GM21528 (cell line): Measurements from ENCODE around the gene CDV3.

Source experiments
- ATAC-seq: cut with Tn5 transposase; IDR thresholded peaks from one replicate; pipeline ENCODE4 v1.9.1; 2021; ENCODE audit warnings: mild to moderate bottlenecking, moderate library complexity; ENCODE audit not compliant: unreplicated experiment, low FRiP score

The CDV3 gene

GRCh38 chr3:133599280-133599679, 25.8 kb downstream of the CDV3 start:
- ATAC-seq, result no peak

DNA sequence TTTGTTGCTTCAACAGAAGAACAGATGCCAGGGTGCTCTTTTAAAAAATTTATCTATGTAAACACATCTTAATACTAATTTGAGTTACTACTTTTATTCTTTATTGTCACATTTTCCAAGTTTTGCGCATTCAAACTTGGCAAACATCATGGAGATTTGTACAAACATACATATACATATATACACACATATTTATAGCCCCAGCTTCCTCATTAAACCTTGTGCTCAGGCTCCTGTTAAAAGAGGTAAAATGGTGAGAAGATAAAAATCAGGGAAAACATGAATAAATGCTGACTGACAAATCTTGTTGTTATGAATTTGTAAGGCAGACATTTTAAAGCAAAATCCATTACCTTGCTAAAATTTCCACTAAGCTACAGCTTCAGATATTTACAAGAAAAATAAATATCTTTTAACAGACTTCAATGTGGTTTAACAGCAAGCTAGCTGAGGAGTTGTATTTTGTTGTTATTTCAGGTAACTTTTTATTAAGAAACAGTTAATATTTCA, 27.1 kb downstream of the CDV3 start:
- no peak for ATAC-seq

DNA sequence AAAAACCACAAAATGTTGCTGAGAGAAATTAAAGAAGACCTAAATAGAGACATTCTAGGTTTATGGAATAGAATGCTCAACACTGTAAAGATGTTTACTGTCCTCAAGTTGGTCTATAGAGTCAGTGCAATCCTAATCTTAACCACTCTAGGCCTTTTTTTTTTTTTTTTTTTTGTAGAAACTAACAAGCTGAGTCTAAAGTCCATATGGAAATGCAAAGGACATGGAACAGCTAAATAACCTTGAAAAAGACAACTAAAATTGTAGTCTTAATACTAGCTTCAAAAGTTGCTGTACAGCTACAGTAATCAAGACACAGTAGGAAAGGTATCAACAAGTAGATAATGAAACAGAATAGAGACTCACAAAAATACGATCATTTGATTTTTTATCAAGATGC, 32.9 kb downstream of the CDV3 start:
- ATAC-seq, result no peak

DNA sequence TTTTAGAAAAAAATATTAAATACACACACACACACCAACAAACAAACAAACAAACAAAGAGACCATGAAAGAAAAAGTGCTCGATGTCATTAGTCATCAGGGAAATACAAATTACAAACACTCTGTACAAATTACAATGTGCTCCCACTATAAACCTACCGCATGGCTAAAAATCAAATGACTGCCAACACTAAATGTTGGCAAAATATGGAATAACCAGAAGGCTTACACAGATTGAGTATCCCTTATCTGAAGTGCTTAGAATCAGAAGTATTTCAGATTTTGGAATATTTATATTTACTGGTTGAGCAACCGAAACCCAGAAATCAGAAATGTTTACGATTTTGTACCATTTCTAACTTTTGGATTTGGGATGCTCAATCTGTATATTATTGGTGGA, 33.4 kb downstream of the CDV3 start:
- ATAC-seq, result no peak

DNA sequence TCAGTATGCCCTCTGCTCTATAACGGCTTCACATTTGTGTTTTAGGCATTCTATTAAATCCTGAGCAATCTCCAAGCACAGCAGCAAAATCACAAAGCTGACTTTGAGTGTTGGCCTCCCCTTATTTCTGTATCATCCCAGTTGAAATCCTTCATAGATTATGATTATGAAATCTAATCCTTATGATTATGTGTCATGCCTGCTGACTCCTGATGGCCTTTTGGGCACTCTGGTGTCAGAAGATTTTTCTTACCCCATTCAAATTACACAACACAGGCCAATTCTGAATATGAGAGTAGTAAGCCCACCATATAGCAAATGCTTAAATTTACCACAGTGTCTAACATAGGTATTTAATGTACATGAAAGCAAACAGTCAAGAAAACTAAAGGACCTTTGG, 34.3 kb downstream of the CDV3 start:
- ATAC-seq, result no peak

DNA sequence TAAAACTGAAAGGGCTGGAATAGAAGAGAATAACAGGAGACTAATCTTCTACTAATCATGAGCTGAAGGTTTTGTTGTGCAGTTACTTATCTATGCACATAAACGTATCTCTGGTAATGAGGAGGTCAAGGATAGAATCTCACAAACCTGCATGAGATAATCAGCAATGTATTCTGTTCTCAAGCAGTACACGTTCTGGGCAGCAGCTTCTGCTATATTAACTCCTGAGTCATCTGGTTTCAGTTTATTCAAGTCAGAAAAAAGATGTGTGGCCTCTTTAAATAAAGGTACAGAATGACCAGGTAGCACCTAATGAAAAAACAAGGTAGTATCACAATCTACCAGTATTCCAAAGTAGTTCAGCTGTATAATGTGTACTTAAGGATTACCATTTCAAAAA, 34.9 kb downstream of the CDV3 start:
- ATAC-seq, result no peak

DNA sequence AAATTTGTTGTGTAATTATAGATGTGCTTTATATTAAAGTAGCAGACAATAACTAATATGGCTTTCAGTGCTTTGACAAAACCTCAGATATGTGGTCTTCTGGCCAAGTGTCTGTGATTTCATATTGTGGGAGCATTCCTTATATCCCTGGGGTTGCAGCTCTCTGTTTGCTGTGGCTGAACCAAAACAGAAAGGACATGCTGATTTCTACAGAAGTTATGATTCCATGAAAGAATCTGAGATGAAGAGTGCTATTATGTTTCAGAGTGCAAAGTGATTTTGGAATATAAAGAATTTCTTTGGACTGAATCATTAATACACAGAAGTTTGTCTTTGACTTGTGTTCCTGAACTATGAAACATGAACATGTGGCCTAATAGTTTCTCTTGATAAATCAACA, 36.5 kb downstream of the CDV3 start:
- ATAC-seq, result no peak

- no peak for ATAC-seq
Observed at GRCh38 chr3:133611534-133611933, 38.0 kb downstream of the CDV3 start.

- peak; percentile 99 for ATAC-seq
Observed at GRCh38 chr3:133620066-133620784, 46.7 kb downstream of the CDV3 start.

DNA sequence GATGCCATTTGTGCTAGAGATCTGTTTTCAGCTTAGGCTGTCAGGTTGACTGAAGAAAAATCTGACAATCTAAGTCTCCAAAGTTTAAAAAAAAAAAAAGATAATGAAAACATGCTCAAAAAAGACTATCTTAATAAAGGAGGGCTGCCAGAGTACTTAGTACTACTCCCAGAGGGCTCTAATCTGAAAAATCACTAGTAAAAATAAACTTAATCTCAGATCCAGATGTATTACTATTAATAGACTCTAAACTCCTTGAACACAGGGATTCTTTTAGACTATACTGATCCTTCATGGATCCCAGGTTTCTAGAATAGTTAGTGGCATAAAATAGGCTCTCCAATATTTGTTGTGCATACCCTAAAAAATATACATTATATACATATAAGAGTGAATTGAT, 54.3 kb downstream of the CDV3 start:
- ATAC-seq, result no peak

DNA sequence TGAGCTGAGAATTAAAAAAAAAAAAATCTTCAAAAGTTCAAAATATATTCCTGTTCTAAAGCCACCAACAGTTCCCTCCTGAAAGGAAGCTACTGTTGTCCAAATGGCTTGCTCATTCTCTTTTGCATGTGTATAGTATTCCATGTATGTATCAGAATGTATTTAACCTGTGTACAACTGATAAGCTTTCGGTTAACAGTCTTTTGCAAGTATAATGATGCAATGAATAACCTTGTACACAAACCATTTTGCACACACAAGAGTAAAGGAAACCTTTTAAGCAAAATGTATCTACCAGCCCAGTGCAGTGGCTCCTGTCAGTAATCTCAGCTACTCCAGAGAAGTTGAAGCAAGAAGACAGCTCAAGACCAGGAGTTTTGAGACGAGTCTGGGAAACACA, 55.7 kb downstream of the CDV3 start:
- ATAC-seq, result no peak

GRCh38 chr3:133633439-133633838, 60.0 kb downstream of the CDV3 start:
- ATAC-seq, result no peak
